HL-60 (cell line): ENCODE measurements around the gene MYRIP.

Experiments
- DNase-seq, 2 experiments: peaks; one replicate each; pipeline ENCODE4 v3.0.0-alpha.2; 2010 to 2020; ENCODE audit warnings: low read depth in 1 of 2, low spot score in 1 of 2
- H3K27ac ChIP-seq: fragments of 250-450 bp; sonication (Bioruptor Pico); replicated peaks from 2 replicates; pipeline ENCODE4 v1.5.1; 2020; ENCODE audit warnings: mild to moderate bottlenecking, moderate library complexity
- H3K27me3 ChIP-seq: fragments of 250-450 bp; sonication (Bioruptor Pico); 2 replicates; pipeline ENCODE4 v1.5.1; 2021; ENCODE audit warnings: mild to moderate bottlenecking, moderate library complexity; ENCODE audit not compliant: insufficient read depth, poor library complexity, severe bottlenecking
- H3K4me3 ChIP-seq: replicated peaks from 2 replicates; pipeline ENCODE4 v1.5.1; 2011; ENCODE audit warnings: mild to moderate bottlenecking, control low read depth, low read length; ENCODE audit not compliant: insufficient read depth
- CTCF ChIP-seq: IDR thresholded peaks from one replicate; pipeline ENCODE4 v1.5.1; 2011; ENCODE audit warnings: low read length, control low read depth, inconsistent platforms; ENCODE audit not compliant: insufficient read depth
- GABPA ChIP-seq: IDR thresholded peaks from 2 replicates; pipeline ENCODE4 v1.6.1; 2012; ENCODE audit warnings: low read depth
- POLR2AphosphoS5 ChIP-seq: IDR thresholded peaks from 2 replicates; pipeline ENCODE4 v1.6.1; 2012; ENCODE audit warnings: low read depth
- REST ChIP-seq: IDR thresholded peaks from 2 replicates; pipeline ENCODE4 v1.6.1; 2012; ENCODE audit warnings: low read depth; ENCODE audit not compliant: insufficient replicate concordance
- SPI1 ChIP-seq: IDR thresholded peaks from 2 replicates; pipeline ENCODE4 v1.6.1; 2012; ENCODE audit warnings: low read depth, mild to moderate bottlenecking, borderline replicate concordance

The MYRIP gene

DNA sequence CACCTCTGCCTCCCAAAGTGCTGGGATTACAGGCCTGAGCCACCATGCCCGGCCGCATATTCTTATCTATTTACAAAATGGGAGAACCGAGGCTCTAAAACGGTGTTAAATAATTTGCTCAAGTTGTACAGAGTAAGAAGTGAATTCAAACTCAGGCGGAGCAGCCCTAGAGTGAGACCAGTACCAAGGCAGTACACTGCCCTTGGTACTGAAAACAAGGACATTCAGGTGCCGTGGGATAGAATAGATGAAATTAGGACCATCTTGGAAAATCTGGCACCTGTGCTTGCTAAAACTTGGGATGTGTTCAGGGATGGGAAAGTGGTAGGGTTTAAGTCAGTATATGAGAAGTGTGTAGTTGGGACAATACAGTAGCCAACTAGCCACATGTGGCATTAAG lies 100.7 kb downstream of the MYRIP start:
- no peaks in the 10 kb centered on the region for H3K27me3 ChIP-seq
- no peak for DNase-seq

GRCh38 chr3:39910826-39911464 lies 101.5 kb downstream of the MYRIP start:
- TF ChIP-seq REST = no peak
- no peak for TF ChIP-seq GABPA
- no peak for TF ChIP-seq POLR2AphosphoS5
- no peak for TF ChIP-seq CTCF
- no peak for TF ChIP-seq SPI1
- no peak for DNase-seq
- Histone ChIP-seq H3K27me3 (no peaks in the 10 kb centered on the region), H3K4me3 (no peak overlapping the region), H3K27ac (no peak overlapping the region)

More for the DNA sequence above, 100.7 kb downstream of the MYRIP start:
- no peak overlapping the region for H3K4me3 ChIP-seq
- H3K27ac ChIP-seq = no peak overlapping the region
- no peak for TF ChIP-seq GABPA

GRCh38 chr3:39911465-39912309 lies 102.3 kb downstream of the MYRIP start:
- no peaks in the 10 kb centered on the region for H3K27me3 ChIP-seq
- DNase-seq = no peak
- no peak overlapping the region for H3K4me3 ChIP-seq
- no peak overlapping the region for H3K27ac ChIP-seq
- TF ChIP-seq SPI1 (no peak), POLR2AphosphoS5 (no peak), GABPA (no peak), REST (no peak), CTCF (no peak)

GRCh38 chr3:39915027-39915426 lies 105.6 kb downstream of the MYRIP start:
- H3K27ac ChIP-seq = no peak overlapping the region
- H3K27me3 ChIP-seq = no peaks in the 10 kb centered on the region
- no peak for DNase-seq
- no peak for TF ChIP-seq GABPA
- TF ChIP-seq REST = no peak
- no peak for TF ChIP-seq SPI1
- TF ChIP-seq POLR2AphosphoS5 = no peak
- H3K4me3 ChIP-seq = no peak overlapping the region
